Liver (tissue), 9 donors: ENCODE measurements around the gene MICAL2. TPM values are rescaled to one million over a fixed set of nuclear protein-coding genes. Genes with fewer than 3 reads are reported as not detected.

Source experiments
- DNase-seq: peaks from one replicate; pipeline ENCODE4 v3.0.0-alpha.2; 2017; ENCODE audit warnings: low spot score
- H3K27ac ChIP-seq, 2 donors: one replicate each; pipeline ENCODE4 v1.7.0; 2013; ENCODE audit warnings: inconsistent platforms in 2 of 2, low read length in 2 of 2, control low read depth in 1 of 2, low read depth in 1 of 2, mild to moderate bottlenecking in 1 of 2
- H3K27me3 ChIP-seq, 4 donors: one replicate each; pipeline versions ENCODE4 v1.6.1 to v1.7.0; 2013; ENCODE audit warnings: low read length in 3 of 4, inconsistent platforms in 1 of 4, mild to moderate bottlenecking in 1 of 4, moderate library complexity in 1 of 4; ENCODE audit not compliant: control insufficient read depth in 4 of 4, insufficient read depth in 4 of 4
- H3K36me3 ChIP-seq, 4 donors: one replicate each; pipeline versions ENCODE4 v1.6.1 to v1.7.0; 2013; ENCODE audit warnings: low read length in 3 of 4, mild to moderate bottlenecking in 3 of 4, low read depth in 1 of 4, moderate library complexity in 1 of 4; ENCODE audit not compliant: control insufficient read depth in 4 of 4, insufficient read depth in 3 of 4
- H3K4me1 ChIP-seq, 4 donors: one replicate each; pipeline versions ENCODE4 v1.6.1 to v1.7.0; 2013; ENCODE audit warnings: low read length in 3 of 4, mild to moderate bottlenecking in 3 of 4, moderate library complexity in 1 of 4; ENCODE audit not compliant: control insufficient read depth in 4 of 4, insufficient read depth in 4 of 4
- H3K4me3 ChIP-seq, 3 donors: one replicate each; pipeline versions ENCODE4 v1.6.1 to v1.7.0; 2013; ENCODE audit warnings: low read length in 3 of 3, control low read depth in 1 of 3, low read depth in 1 of 3, mild to moderate bottlenecking in 1 of 3
- H3K9ac ChIP-seq, 2 donors: one replicate each; pipeline ENCODE4 v1.7.0; 2013; ENCODE audit warnings: low read length in 2 of 2, mild to moderate bottlenecking in 2 of 2, moderate library complexity in 2 of 2, control low read depth in 1 of 2, low read depth in 1 of 2
- H3K9me3 ChIP-seq, 4 donors: one replicate each; pipeline versions ENCODE4 v1.6.1 to v1.7.0; 2013; ENCODE audit warnings: low read length in 3 of 4; ENCODE audit not compliant: control insufficient read depth in 4 of 4
- EGR1 ChIP-seq, 2 donors: IDR thresholded peaks; 2 replicates each; pipeline ENCODE4 v1.6.1; 2016 to 2018; ENCODE audit warnings: antibody characterized with exemption in 2 of 2, low read depth in 2 of 2
- FOXA1 ChIP-seq: IDR thresholded peaks from 2 replicates; pipeline ENCODE4 v1.6.1; 2016; ENCODE audit warnings: antibody characterized with exemption
- FOXA2 ChIP-seq: IDR thresholded peaks from 2 replicates; pipeline ENCODE4 v1.6.1; 2016; ENCODE audit warnings: antibody characterized with exemption
- GABPA ChIP-seq, 2 donors: IDR thresholded peaks in 1 of 2; conservative IDR thresholded peaks in 1 of 2; 2 replicates each; pipeline ENCODE4 v1.6.1; 2016; ENCODE audit warnings: antibody characterized with exemption in 2 of 2, mild to moderate bottlenecking in 1 of 2, moderate library complexity in 1 of 2
- HNF4A ChIP-seq, 2 donors: conservative IDR thresholded peaks; 2 replicates each; pipeline ENCODE4 v1.6.1; 2016; ENCODE audit warnings: antibody characterized with exemption in 2 of 2, mild to moderate bottlenecking in 2 of 2
- HNF4G ChIP-seq: IDR thresholded peaks from 2 replicates; pipeline ENCODE4 v1.6.1; 2016; ENCODE audit warnings: antibody characterized with exemption
- JUND ChIP-seq, 2 donors: IDR thresholded peaks; 2 replicates each; pipeline ENCODE4 v1.6.1; 2016; ENCODE audit warnings: antibody characterized with exemption in 2 of 2
- MAX ChIP-seq: IDR thresholded peaks from 2 replicates; pipeline ENCODE4 v1.6.1; 2016; ENCODE audit warnings: antibody characterized with exemption
- NR2F2 ChIP-seq: IDR thresholded peaks from 2 replicates; pipeline ENCODE4 v1.6.1; 2016; ENCODE audit warnings: antibody characterized with exemption
- RAD21 ChIP-seq, 2 donors: IDR thresholded peaks; 2 replicates each; pipeline ENCODE4 v1.6.1; 2016; ENCODE audit warnings: antibody characterized with exemption in 2 of 2, mild to moderate bottlenecking in 2 of 2
- REST ChIP-seq: IDR thresholded peaks from 2 replicates; pipeline ENCODE4 v1.6.1; 2016; ENCODE audit warnings: antibody characterized with exemption, mild to moderate bottlenecking
- RXRA ChIP-seq, 2 donors: IDR thresholded peaks; 2 replicates each; pipeline ENCODE4 v1.6.1; 2017 to 2018; ENCODE audit warnings: antibody characterized with exemption in 2 of 2, mild to moderate bottlenecking in 1 of 2
- SP1 ChIP-seq: IDR thresholded peaks from 2 replicates; pipeline ENCODE4 v1.6.1; 2018; ENCODE audit warnings: antibody characterized with exemption, mild to moderate bottlenecking
- TAF1 ChIP-seq: conservative IDR thresholded peaks from 2 replicates; pipeline ENCODE4 v1.6.1; 2016; ENCODE audit warnings: antibody characterized with exemption, mild to moderate bottlenecking
- YY1 ChIP-seq: IDR thresholded peaks from 2 replicates; pipeline ENCODE4 v1.6.1; 2016; ENCODE audit warnings: antibody characterized with exemption, mild to moderate bottlenecking
- ZBTB33 ChIP-seq: IDR thresholded peaks from 2 replicates; pipeline ENCODE4 v1.6.1; 2016; ENCODE audit warnings: antibody characterized with exemption
- WGBS: extraction: QIAGEN DNeasy Blood & Tissue Kit; methylation state at CpG from one replicate; pipeline ENCODE4 v1.1.7; 2013; 5-methylcytosine and 5-hydroxymethylcytosine counted together
- polyA plus RNA-seq, 2 donors: library from polyadenylated mRNA; stranded (reverse) in 1 of 2; unstranded in 1 of 2; fragments of 200-250 nt in 1 of 2; fragments of >200 nt in 1 of 2; fragmentation: Nextera tagmentation in 1 of 2; extraction: Ambion mirVana in 1 of 2; gene quantifications; one replicate each; pipeline versions ENCODE4 v1.2.1 to v1.2.3, GENCODE V29; 2013 to 2015
- total RNA-seq, 2 donors: library from RNA; depleted of rRNA; stranded (reverse); fragments of >200 nt; gene quantifications; one replicate each; pipeline ENCODE4 v1.2.3, GENCODE V29; 2014
- TF ChIP-seq, protein P1 (sequence below): IDR thresholded peaks from 2 replicates; pipeline ENCODE4 v1.6.1; 2016; ENCODE audit warnings: antibody characterized with exemption
- TF ChIP-seq, protein P2 (sequence below): fragments of 150-350 bp; IDR thresholded peaks from 2 replicates; pipeline ENCODE4 v1.5.1; 2017; ENCODE audit warnings: improper control_type of control experiment, low read depth, low read length; ENCODE audit not compliant: missing input control
- donor health status: healthy.
- donor health status: healthy.
- donor health status: healthy.
- donor health status: healthy.
- donor health status: healthy.

The MICAL2 gene
- total and polyA plus RNA-seq, 4 donors = 17.5 to 113 (median 42.9) TPM

DNA sequence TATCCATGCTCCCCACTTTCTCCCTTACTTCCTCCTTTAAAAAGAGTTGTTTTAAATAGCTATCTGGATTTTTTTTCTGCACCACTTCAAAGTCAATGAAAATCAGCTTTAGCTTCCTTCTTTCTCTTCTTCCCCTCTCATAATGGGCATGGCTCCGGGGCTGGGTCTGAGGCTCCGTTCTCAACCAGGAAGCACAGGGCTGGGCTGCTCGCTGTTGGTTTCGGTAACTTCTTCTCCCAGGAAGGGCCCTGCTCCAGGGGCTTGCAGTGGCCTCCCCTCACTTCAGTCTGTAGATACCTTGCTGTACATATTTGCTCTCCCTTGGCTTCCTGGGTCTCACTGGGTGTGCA is 23.8 kb downstream of the MICAL2 start:
- H3K27ac ChIP-seq = no peak overlapping the region
- H3K36me3 ChIP-seq = peaks cover 0 to 3% (median 0%) of the 10 kb centered on the region in 4 donors
- DNase-seq = no peak
- H3K27me3 ChIP-seq = no peaks in the 10 kb centered on the region
- H3K9ac ChIP-seq = no peak overlapping the region
- no peaks in the 10 kb centered on the region for H3K9me3 ChIP-seq
- TF ChIP-seq HNF4A (conservative IDR thresholded peaks at IDR 0.05) (no peak), SP1 (no peak), RAD21 (IDR thresholded peaks at IDR 0.05) (no peak), EGR1 (IDR thresholded peaks at IDR 0.05; ENCODE audit: low read depth in 2 of 2) (no peak), ZBTB33 (no peak), NR2F2 (no peak), FOXA2 (no peak), TAF1 (no peak), YY1 (no peak), GABPA (IDR thresholded peaks at IDR 0.05 in 1 of 2, conservative IDR thresholded peaks at IDR 0.05 in 1 of 2) (no peak)
- TF ChIP-seq, protein P1, sequence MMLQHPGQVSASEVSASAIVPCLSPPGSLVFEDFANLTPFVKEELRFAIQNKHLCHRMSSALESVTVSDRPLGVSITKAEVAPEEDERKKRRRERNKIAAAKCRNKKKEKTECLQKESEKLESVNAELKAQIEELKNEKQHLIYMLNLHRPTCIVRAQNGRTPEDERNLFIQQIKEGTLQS = no peak
- H3K4me3 ChIP-seq = no peak overlapping the region
- whole genome bisulfite sequencing = 79% methylated on average over 4 of the region's 4 CpGs
- no peaks in the 10 kb centered on the region for H3K4me1 ChIP-seq

DNA sequence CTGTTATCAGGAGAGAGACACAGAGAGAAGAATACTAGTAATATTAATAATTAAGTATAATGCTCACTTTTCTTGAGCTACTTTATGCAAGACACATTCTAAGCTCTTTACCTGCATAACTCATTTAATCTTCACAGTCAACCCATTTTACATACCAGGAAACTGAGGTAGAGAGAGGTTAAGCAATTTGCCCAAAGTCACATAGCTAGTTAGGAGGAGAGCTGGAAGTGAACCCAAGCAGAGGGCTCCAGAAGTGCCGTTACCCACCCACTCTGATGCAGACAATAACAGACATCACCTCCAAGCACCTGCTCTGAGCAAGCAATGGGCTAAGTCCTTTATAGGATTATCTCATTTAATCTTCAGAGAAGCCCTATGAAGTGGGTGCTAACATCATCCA is 24.8 kb downstream of the MICAL2 start:
- H3K27me3 ChIP-seq = no peaks in the 10 kb centered on the region
- H3K36me3 ChIP-seq = peaks cover 0 to 3% (median 0%) of the 10 kb centered on the region in 4 donors
- no peak overlapping the region for H3K4me3 ChIP-seq
- H3K9me3 ChIP-seq = no peaks in the 10 kb centered on the region
- no peak for DNase-seq
- no peaks in the 10 kb centered on the region for H3K4me1 ChIP-seq
- no peak overlapping the region for H3K27ac ChIP-seq
- WGBS = 96% methylated on average over 1 of the region's 1 CpG
- TF ChIP-seq HNF4A (conservative IDR thresholded peaks at IDR 0.05) (no peak), SP1 (no peak), RXRA (IDR thresholded peaks at IDR 0.05) (no peak), FOXA2 (no peak), EGR1 (IDR thresholded peaks at IDR 0.05; ENCODE audit: low read depth in 2 of 2) (no peak), MAX (no peak), YY1 (no peak), TAF1 (no peak), GABPA (IDR thresholded peaks at IDR 0.05 in 1 of 2, conservative IDR thresholded peaks at IDR 0.05 in 1 of 2) (no peak), REST (no peak), RAD21 (IDR thresholded peaks at IDR 0.05) (no peak), ZBTB33 (no peak), HNF4G (no peak), NR2F2 (no peak), JUND (IDR thresholded peaks at IDR 0.05) (no peak), FOXA1 (no peak)
- TF ChIP-seq, protein P1 = no peak
- TF ChIP-seq, protein P2, sequence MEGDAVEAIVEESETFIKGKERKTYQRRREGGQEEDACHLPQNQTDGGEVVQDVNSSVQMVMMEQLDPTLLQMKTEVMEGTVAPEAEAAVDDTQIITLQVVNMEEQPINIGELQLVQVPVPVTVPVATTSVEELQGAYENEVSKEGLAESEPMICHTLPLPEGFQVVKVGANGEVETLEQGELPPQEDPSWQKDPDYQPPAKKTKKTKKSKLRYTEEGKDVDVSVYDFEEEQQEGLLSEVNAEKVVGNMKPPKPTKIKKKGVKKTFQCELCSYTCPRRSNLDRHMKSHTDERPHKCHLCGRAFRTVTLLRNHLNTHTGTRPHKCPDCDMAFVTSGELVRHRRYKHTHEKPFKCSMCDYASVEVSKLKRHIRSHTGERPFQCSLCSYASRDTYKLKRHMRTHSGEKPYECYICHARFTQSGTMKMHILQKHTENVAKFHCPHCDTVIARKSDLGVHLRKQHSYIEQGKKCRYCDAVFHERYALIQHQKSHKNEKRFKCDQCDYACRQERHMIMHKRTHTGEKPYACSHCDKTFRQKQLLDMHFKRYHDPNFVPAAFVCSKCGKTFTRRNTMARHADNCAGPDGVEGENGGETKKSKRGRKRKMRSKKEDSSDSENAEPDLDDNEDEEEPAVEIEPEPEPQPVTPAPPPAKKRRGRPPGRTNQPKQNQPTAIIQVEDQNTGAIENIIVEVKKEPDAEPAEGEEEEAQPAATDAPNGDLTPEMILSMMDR = no peak
- H3K9ac ChIP-seq = no peak overlapping the region
